Naive thymus-derived CD4-positive, alpha-beta T cell (primary cell): ENCODE measurements around the gene SLC22A15. TPM values are rescaled to one million over a fixed set of nuclear protein-coding genes. Genes with fewer than 3 reads are reported as not detected.

ENCODE experiments used
- ATAC-seq: fragments of 150-1000 bp; cut with Tn5 transposase; 2 replicates; pipeline ENCODE4 v1.10.0; 2021; ENCODE audit warnings: mild to moderate bottlenecking, moderate library complexity
- CTCF ChIA-PET: fragments of 350-600 bp; sonication (Branson Sonifier 250); formaldehyde crosslinking; loops from one replicate; lab custom pipeline; 2021; ENCODE audit warnings: antibody characterized with exemption; lab: Charles Lee
- POLR2A ChIA-PET: fragments of 350-600 bp; sonication (Branson Sonifier 250); formaldehyde crosslinking; loops from one replicate; lab custom pipeline; 2021; ENCODE audit warnings: antibody characterized with exemption, inconsistent platforms; lab: Charles Lee
- DNase-seq, 9 donors: peaks; one replicate each; pipeline versions ENCODE4 v3.0.0 to v3.0.0-alpha.2; 2020 to 2022; ENCODE audit warnings: mixed read lengths in 1 of 9
- H3K27ac ChIP-seq: one replicate; pipeline ENCODE4 v1.7.0; 2013; ENCODE audit warnings: mild to moderate bottlenecking, low read depth, low read length, moderate library complexity
- H3K27me3 ChIP-seq, 2 donors: one replicate each; pipeline ENCODE4 v1.7.0; 2013; ENCODE audit warnings: low read length in 2 of 2, mild to moderate bottlenecking in 2 of 2, moderate library complexity in 2 of 2; ENCODE audit not compliant: control insufficient read depth in 2 of 2, insufficient read depth in 2 of 2
- H3K36me3 ChIP-seq, 3 experiments: 1 replicate in 2 of 3; 2 replicates in 1 of 3; pipeline ENCODE4 v1.7.0; 2013; ENCODE audit warnings: low read length in 3 of 3, mild to moderate bottlenecking in 3 of 3, moderate library complexity in 1 of 3; ENCODE audit not compliant: insufficient read depth in 3 of 3, control insufficient read depth in 2 of 3
- H3K4me1 ChIP-seq, 2 donors: one replicate each; pipeline ENCODE4 v1.7.0; 2013; ENCODE audit warnings: low read length in 2 of 2, mild to moderate bottlenecking in 2 of 2, moderate library complexity in 1 of 2; ENCODE audit not compliant: control insufficient read depth in 2 of 2, insufficient read depth in 2 of 2
- H3K4me3 ChIP-seq: 2 replicates; pipeline ENCODE4 v1.7.0; 2013; ENCODE audit warnings: mild to moderate bottlenecking, low read length
- H3K9me3 ChIP-seq, 3 experiments: 1 replicate in 2 of 3; 2 replicates in 1 of 3; pipeline ENCODE4 v1.7.0; 2013; ENCODE audit warnings: low read length in 3 of 3; ENCODE audit not compliant: control insufficient read depth in 2 of 3
- H3K27ac Mint-ChIP-seq, 9 donors: one replicate each; pipeline ENCODE4 v1.8.0; 2020 to 2022; ENCODE audit warnings: mixed read lengths in 9 of 9, mild to moderate bottlenecking in 8 of 9, moderate library complexity in 5 of 9, inconsistent platforms in 2 of 9
- H3K27me3 Mint-ChIP-seq, 5 donors: one replicate each; pipeline ENCODE4 v1.8.0; 2021 to 2022; ENCODE audit warnings: mixed read lengths in 5 of 5, mild to moderate bottlenecking in 1 of 5
- H3K36me3 Mint-ChIP-seq, 5 donors: one replicate each; pipeline ENCODE4 v1.8.0; 2020 to 2022; ENCODE audit warnings: mixed read lengths in 5 of 5, mild to moderate bottlenecking in 3 of 5, inconsistent platforms in 1 of 5
- H3K4me1 Mint-ChIP-seq, 7 donors: one replicate each; pipeline ENCODE4 v1.8.0; 2020 to 2022; ENCODE audit warnings: mixed read lengths in 7 of 7, mild to moderate bottlenecking in 3 of 7, inconsistent platforms in 1 of 7
- H3K4me3 Mint-ChIP-seq, 10 donors: one replicate each; pipeline ENCODE4 v1.8.0; 2020 to 2022; ENCODE audit warnings: mild to moderate bottlenecking in 10 of 10, mixed read lengths in 10 of 10, moderate library complexity in 6 of 10, inconsistent platforms in 2 of 10
- H3K9me3 Mint-ChIP-seq, 11 donors: one replicate each; pipeline ENCODE4 v1.8.0; 2020 to 2022; ENCODE audit warnings: mixed read lengths in 11 of 11, mild to moderate bottlenecking in 4 of 11, inconsistent platforms in 1 of 11, moderate library complexity in 1 of 11
- intact Hi-C, 2 donors: fragments of 100-400 bp; cut with micrococcal nuclease; formaldehyde crosslinking; loops; one replicate each; pipeline ENCODE4 v1.15.1; 2023
- polyA plus RNA-seq, 2 donors: library from polyadenylated mRNA; unstranded; fragments of 300-500 nt; fragmentation: Illumina TruSeq; gene quantifications; one replicate each; pipeline ENCODE4 v1.2.3, GENCODE V29; 2021
- total RNA-seq, 6 experiments: library from RNA in 5 of 6; stranded (reverse) in 5 of 6; gene quantifications; 1 replicate in 5 of 6; 2 replicates in 1 of 6; pipeline ENCODE4 v1.2.3 and lab custom pipeline; 2021 to 2026

The SLC22A15 gene
- total and polyA plus RNA-seq, 7 experiments from 2014 or later, result 0.22 to 8.2 (median 0.90) TPM; not detected in 3

GRCh38 chr1:116019653-116020253, 43.4 kb downstream of the SLC22A15 start:
- Mint-ChIP-seq H3K27ac (no peak overlapping the region), H3K4me3 (no peak overlapping the region), H3K36me3 (no peaks in the 10 kb centered on the region), H3K4me1 (peaks cover 0 to 7% (median 0%) of the 10 kb centered on the region in 7 donors), H3K27me3 (peaks cover 0 to 26% (median 5%) of the 10 kb centered on the region in 5 donors), H3K9me3 (no peaks in the 10 kb centered on the region)
- intact Hi-C loops, result loop anchor here in 1 of 2 donors (1.0 kb wide), 1 partner anchor 212 kb away; no protein-coding TSS in a partner anchor
- ChIA-PET CTCF (interaction anchor here (1.0 kb wide), 1 partner anchor 28 kb away, joined by 4 read pairs; no protein-coding TSS in a partner anchor), POLR2A (no interaction called here)
- H3K36me3 ChIP-seq, result no peaks in the 10 kb centered on the region
- no peaks in the 10 kb centered on the region for H3K27me3 ChIP-seq
- H3K9me3 ChIP-seq, result no peaks in the 10 kb centered on the region
- no peak overlapping the region for H3K27ac ChIP-seq
- ATAC-seq (no peak), DNase-seq (no peak)
- no peaks in the 10 kb centered on the region for H3K4me1 ChIP-seq
- no peak overlapping the region for H3K4me3 ChIP-seq

GRCh38 chr1:116020668-116021272, 44.5 kb downstream of the SLC22A15 start:
- Histone ChIP-seq H3K36me3 (no peaks in the 10 kb centered on the region), H3K27ac (no peak overlapping the region), H3K4me1 (no peaks in the 10 kb centered on the region), H3K9me3 (no peaks in the 10 kb centered on the region), H3K4me3 (no peak overlapping the region), H3K27me3 (no peaks in the 10 kb centered on the region)
- H3K4me1 Mint-ChIP-seq, result peaks cover 0 to 7% (median 0%) of the 10 kb centered on the region in 7 donors
- H3K36me3 Mint-ChIP-seq, result no peaks in the 10 kb centered on the region
- no peak overlapping the region for H3K4me3 Mint-ChIP-seq
- DNase-seq (peak in 7 of 9 donors; percentile 7 to 30 (median 25)), ATAC-seq (peak; percentile 75)
- ChIA-PET CTCF (interaction anchor here (1.0 kb wide), 1 partner anchor 29 kb away, joined by 4 read pairs; no protein-coding TSS in a partner anchor), POLR2A (no interaction called here)
- H3K27me3 Mint-ChIP-seq, result peaks cover 0 to 22% (median 6%) of the 10 kb centered on the region in 5 donors
- intact Hi-C loops, result loop anchor here in 1 of 2 donors (1.0 kb wide), 1 partner anchor 213 kb away; no protein-coding TSS in a partner anchor
- no peak overlapping the region for H3K27ac Mint-ChIP-seq
- no peaks in the 10 kb centered on the region for H3K9me3 Mint-ChIP-seq

GRCh38 chr1:116024626-116025025, 48.3 kb downstream of the SLC22A15 start:
- no peaks in the 10 kb centered on the region for H3K4me1 ChIP-seq
- H3K36me3 ChIP-seq, result no peaks in the 10 kb centered on the region
- no peaks in the 10 kb centered on the region for H3K36me3 Mint-ChIP-seq
- intact Hi-C loops, result no loop called here
- no peaks in the 10 kb centered on the region for H3K9me3 Mint-ChIP-seq
- H3K27me3 Mint-ChIP-seq, result peaks cover 0 to 9% (median 4%) of the 10 kb centered on the region in 5 donors
- H3K27ac ChIP-seq, result no peak overlapping the region
- no peak for DNase-seq
- no peak overlapping the region for H3K4me3 ChIP-seq
- no peaks in the 10 kb centered on the region for H3K27me3 ChIP-seq
- no peak for ATAC-seq
- ChIA-PET CTCF (no interaction called here), POLR2A (interaction anchor here (0.5 kb wide), 1 partner anchor 28 kb away, joined by 3 read pairs; no protein-coding TSS in a partner anchor)
- no peak overlapping the region for H3K27ac Mint-ChIP-seq
- no peaks in the 10 kb centered on the region for H3K9me3 ChIP-seq
- no peak overlapping the region for H3K4me3 Mint-ChIP-seq
- peaks cover 0 to 2% (median 0%) of the 10 kb centered on the region in 7 donors for H3K4me1 Mint-ChIP-seq

- no peaks in the 10 kb centered on the region for H3K36me3 Mint-ChIP-seq
- no peak overlapping the region for H3K4me3 Mint-ChIP-seq
- H3K4me1 ChIP-seq, result no peaks in the 10 kb centered on the region
- no peaks in the 10 kb centered on the region for H3K36me3 ChIP-seq
- no peak overlapping the region for H3K27ac ChIP-seq
- intact Hi-C loops, result no loop called here
- H3K4me3 ChIP-seq, result no peak overlapping the region
- H3K4me1 Mint-ChIP-seq, result no peaks in the 10 kb centered on the region
- H3K9me3 ChIP-seq, result no peaks in the 10 kb centered on the region
- H3K27me3 Mint-ChIP-seq, result peaks cover 0 to 12% (median 0%) of the 10 kb centered on the region in 5 donors
- no peaks in the 10 kb centered on the region for H3K9me3 Mint-ChIP-seq
- H3K27ac Mint-ChIP-seq, result no peak overlapping the region
- DNase-seq (no peak), ATAC-seq (no peak)
- POLR2A ChIA-PET, result no interaction called here
- no peaks in the 10 kb centered on the region for H3K27me3 ChIP-seq
- CTCF ChIA-PET, result no interaction called here
Observed at GRCh38 chr1:116026631-116027030, 50.3 kb downstream of the SLC22A15 start.

GRCh38 chr1:116031302-116031835, 55.1 kb downstream of the SLC22A15 start:
- H3K4me3 Mint-ChIP-seq, result no peak overlapping the region
- intact Hi-C loops, result no loop called here
- Histone ChIP-seq H3K9me3 (no peaks in the 10 kb centered on the region), H3K4me3 (no peak overlapping the region), H3K27ac (no peak overlapping the region), H3K27me3 (no peaks in the 10 kb centered on the region), H3K36me3 (no peaks in the 10 kb centered on the region), H3K4me1 (no peaks in the 10 kb centered on the region)
- H3K9me3 Mint-ChIP-seq, result no peaks in the 10 kb centered on the region
- H3K27ac Mint-ChIP-seq, result no peak overlapping the region
- CTCF ChIA-PET, result no interaction called here
- H3K27me3 Mint-ChIP-seq, result peaks cover 0 to 12% (median 3%) of the 10 kb centered on the region in 5 donors
- no peaks in the 10 kb centered on the region for H3K36me3 Mint-ChIP-seq
- DNase-seq (no peak), ATAC-seq (no peak)
- no peaks in the 10 kb centered on the region for H3K4me1 Mint-ChIP-seq
- POLR2A ChIA-PET, result no interaction called here

GRCh38 chr1:116033322-116033721, 57.0 kb downstream of the SLC22A15 start:
- H3K27me3 Mint-ChIP-seq, result peaks cover 0 to 14% (median 6%) of the 10 kb centered on the region in 5 donors
- no peak for DNase-seq
- H3K9me3 Mint-ChIP-seq, result no peaks in the 10 kb centered on the region
- H3K4me1 Mint-ChIP-seq, result no peaks in the 10 kb centered on the region
- Histone ChIP-seq H3K4me1 (no peaks in the 10 kb centered on the region), H3K27ac (no peak overlapping the region), H3K9me3 (no peaks in the 10 kb centered on the region), H3K36me3 (no peaks in the 10 kb centered on the region), H3K27me3 (no peaks in the 10 kb centered on the region), H3K4me3 (no peak overlapping the region)
- ATAC-seq, result no peak
- H3K4me3 Mint-ChIP-seq, result no peak overlapping the region
- H3K27ac Mint-ChIP-seq, result no peak overlapping the region
- ChIA-PET POLR2A (no interaction called here), CTCF (no interaction called here)
- no peaks in the 10 kb centered on the region for H3K36me3 Mint-ChIP-seq
- intact Hi-C loops, result no loop called here
